Activated T-cell treated with anti-CD3 and anti-CD28 coated beads for 4 hours (primary cell): ENCODE data around the gene CRYL1.

ENCODE experiments used
- DNase-seq: peaks from one replicate; pipeline ENCODE4 v3.0.0-alpha.2; 2020

CRYL1 gene

DNA sequence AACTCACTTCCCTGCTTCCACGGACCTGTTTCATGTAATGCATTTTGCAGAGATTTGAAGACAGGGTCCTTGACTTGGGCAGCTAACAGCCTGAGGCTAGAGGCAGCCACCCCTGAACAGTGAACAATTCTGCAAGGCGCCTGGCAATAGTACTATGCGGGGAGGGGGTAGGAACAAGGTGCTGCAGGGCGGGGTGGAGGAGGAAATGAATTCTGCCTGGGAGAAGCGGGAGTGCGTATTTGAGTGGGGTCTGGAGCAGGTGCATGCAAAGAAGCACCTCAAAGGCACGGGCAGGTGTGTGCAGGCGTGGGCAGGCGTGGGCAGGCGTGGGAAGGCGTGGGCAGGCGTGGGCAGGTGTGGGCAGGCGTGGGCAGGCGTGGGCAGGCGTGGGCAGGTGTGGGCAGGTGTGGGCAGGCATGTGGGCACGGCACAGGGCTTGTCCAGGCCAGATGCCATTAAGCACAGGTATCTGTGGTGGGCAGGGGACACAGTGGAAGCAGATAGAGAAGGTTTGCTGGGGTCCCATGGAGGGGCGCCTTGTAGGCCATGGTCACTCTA is 163.1 kb downstream of the CRYL1 start:
- DNase-seq: no peak

DNA sequence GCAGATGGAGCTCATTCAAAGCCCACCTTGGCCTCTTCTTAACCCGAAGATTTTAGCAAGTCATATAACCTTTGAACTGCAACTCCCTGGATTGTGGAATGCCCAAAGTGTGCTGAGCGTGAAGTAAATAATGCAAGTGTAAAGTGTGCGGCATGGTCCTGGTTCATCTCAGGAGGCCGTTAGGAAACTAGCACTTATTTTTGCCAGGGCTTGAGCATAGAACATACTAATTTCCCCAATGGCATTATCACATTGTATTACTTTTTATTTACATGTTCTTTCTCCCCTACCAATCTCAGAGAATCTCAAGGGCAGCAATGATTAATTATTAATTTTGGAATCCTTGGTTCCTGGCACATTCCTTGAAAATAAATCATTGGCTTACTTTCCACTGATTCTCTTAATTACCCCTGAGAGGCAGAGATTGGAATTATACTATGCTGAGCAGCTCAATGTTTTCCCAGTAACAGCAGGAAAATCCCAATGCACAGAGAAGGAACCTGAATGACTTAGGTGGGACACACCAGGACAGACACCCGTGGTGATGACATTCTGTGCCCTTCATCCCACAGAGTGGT is 164.7 kb downstream of the CRYL1 start:
- no peak for DNase-seq

DNA sequence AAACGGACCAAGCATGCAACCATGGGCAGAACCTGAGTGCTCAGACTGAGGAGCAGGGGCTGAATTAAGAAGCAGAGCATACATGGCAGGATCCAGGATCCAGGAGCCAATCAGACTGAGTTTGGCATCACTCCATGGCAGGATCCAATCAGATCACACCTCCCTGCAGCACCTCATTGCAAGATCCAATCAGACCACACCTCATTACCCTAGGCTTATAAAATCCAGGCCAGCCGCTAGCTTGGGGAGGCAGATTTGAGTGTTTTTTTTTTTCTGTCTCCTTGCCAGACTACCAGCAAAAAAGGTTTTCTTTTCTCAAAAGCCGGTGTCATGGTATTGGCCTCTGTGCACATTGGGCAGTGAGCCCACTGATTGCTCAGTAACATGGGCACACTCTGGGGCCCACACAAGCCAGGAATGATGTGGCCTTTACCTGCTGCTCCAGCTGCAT is 165.6 kb downstream of the CRYL1 start:
- no peak for DNase-seq

DNA sequence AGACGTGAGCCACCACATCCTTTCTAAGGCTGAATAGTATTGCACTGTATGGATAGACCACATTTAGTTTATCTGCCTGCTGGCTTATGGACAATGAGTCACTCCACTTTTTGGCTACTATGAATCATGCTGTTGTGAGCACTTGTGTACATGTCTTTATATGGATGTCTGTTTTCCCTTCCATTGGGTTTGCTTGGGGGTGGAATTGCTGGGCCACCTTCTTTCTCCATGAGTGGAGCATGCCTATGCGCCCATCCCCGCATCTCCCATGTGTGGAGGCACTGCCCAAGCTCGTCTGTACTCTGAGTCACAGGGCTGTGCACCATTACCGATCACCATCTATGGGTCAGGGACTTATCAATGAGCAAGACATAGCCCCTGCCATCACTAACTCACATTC is 166.3 kb downstream of the CRYL1 start:
- no peak for DNase-seq

DNA sequence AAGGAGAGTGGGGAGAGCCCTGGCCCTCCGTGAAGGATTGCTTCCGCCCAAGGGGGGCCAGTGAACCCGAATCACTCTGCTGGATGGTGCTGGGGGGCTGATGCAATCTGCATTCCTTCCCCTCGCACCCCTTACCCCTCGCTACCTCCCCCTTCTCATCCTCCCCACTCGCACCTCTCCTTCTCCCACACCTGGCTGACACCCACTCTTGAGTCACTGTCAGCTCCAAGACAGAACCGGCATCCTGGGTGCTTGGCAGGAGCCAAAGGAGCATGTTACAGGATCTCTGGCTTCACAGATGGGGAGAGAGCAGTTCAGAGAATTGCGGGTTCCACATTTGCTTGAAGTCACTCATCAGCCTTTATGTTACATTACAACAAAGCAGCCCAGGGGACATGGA is 167.6 kb downstream of the CRYL1 start:
- DNase-seq: no peak

GRCh38 chr13:20356444-20356843 is 169.2 kb downstream of the CRYL1 start:
- DNase-seq: no peak

- no peak for DNase-seq
Measured at GRCh38 chr13:20354722-20355121, 170.9 kb downstream of the CRYL1 start.

GRCh38 chr13:20353973-20354372 is 171.7 kb downstream of the CRYL1 start:
- no peak for DNase-seq
